IPS-NIHi7 (cell line): ENCODE measurements around the gene LHPP.
"Not testable (repeated sequence)": the region's sequence is repeated elsewhere in the genome, so short reads cannot be mapped to it uniquely, and the experiment has no call there.

ENCODE experiments used
- DNase-seq: peaks from one replicate; pipeline ENCODE4 v3.0.0; 2012; ENCODE audit warnings: mixed read lengths; ENCODE audit errors: extremely low spot score

The LHPP gene

GRCh38 chr10:124570646-124571045 is 109.0 kb downstream of the LHPP start:
- no peak for DNase-seq

GRCh38 chr10:124572751-124573150 is 111.1 kb downstream of the LHPP start:
- DNase-seq, result no peak

- no peak for DNase-seq
Measured at GRCh38 chr10:124573726-124574455, 112.3 kb downstream of the LHPP start.

GRCh38 chr10:124574456-124575070 is 112.9 kb downstream of the LHPP start:
- no peak for DNase-seq

- DNase-seq, result no peak
Measured at GRCh38 chr10:124575107-124576035, 113.7 kb downstream of the LHPP start.

GRCh38 chr10:124576526-124577420 is 115.2 kb downstream of the LHPP start:
- no peak for DNase-seq

- DNase-seq, result no peak
Measured at GRCh38 chr10:124577651-124578050, 116.0 kb downstream of the LHPP start.

- no peak for DNase-seq
Measured at GRCh38 chr10:124578231-124579010, 116.8 kb downstream of the LHPP start.

GRCh38 chr10:124579011-124579399 is 117.4 kb downstream of the LHPP start:
- no peak for DNase-seq

- no peak for DNase-seq
Measured at GRCh38 chr10:124586142-124586541, 124.5 kb downstream of the LHPP start.

- no peak for DNase-seq
Measured at GRCh38 chr10:124587811-124588211, 126.2 kb downstream of the LHPP start.

- DNase-seq, result not testable (repeated sequence)
Measured at GRCh38 chr10:124588341-124588735, 126.7 kb downstream of the LHPP start.

GRCh38 chr10:124588736-124589490 is 127.3 kb downstream of the LHPP start:
- DNase-seq, result no peak

- no peak for DNase-seq
Measured at GRCh38 chr10:124589491-124590041, 127.9 kb downstream of the LHPP start.

GRCh38 chr10:124590216-124591122 is 128.8 kb downstream of the LHPP start:
- no peak for DNase-seq

GRCh38 chr10:124591123-124591495 is 129.5 kb downstream of the LHPP start:
- no peak for DNase-seq

GRCh38 chr10:124592101-124592500 is 130.5 kb downstream of the LHPP start:
- no peak for DNase-seq

GRCh38 chr10:124592736-124593430 is 131.3 kb downstream of the LHPP start:
- DNase-seq, result no peak
